Measurements from ENCODE around the gene CIT. TPM values are rescaled to one million over a fixed set of nuclear protein-coding genes. Genes with fewer than 3 reads are reported as not detected.

The CIT gene
- polyA plus RNA-seq, 1 experiment: 14.5 TPM

DNA sequence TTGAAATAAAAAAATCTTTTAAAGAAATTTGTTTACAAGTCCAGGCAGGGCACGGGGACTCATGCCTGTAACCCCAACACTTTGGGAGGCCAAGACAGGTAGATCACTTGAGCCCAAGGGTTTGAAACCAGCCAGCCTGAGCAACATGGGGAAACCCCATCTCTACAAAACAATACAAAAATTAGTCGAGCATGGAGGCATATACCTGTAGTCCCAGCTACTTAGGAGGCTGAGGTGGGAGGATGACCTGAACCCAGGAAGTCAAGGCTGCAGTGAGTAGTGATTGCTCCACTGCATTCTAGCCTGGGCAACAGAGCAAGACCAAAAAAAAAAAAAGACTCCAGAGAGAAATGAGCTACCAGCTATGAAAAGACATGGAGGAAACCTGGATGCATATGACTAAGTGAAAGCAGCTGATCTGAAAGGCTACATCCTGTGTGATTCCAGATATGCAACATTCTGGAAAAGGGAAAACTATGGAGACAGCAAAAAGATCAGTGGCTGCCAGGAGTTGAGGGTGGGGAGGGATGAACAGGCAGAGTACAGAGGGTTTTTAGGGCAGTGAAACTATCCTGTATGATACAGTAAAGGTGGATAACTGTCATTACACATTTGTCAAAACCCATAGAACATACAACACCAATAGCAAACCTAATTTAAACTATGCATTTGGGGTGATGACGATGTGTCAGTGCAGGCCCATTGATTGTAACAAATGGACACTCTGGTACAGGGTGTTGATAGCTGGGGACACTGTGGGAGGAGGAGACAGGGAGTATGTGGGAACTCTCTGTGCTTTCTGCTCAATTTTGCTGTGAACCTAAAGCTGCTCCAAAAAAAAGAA is 149.3 kb downstream of the CIT start:
- CTCF ChIA-PET: interaction anchor here (0.7 to 1.7 kb wide), 4 partner anchors 11 to 77 kb away, joined by 3 to 4 read pairs (median 4); no protein-coding TSS in a partner anchor

DNA sequence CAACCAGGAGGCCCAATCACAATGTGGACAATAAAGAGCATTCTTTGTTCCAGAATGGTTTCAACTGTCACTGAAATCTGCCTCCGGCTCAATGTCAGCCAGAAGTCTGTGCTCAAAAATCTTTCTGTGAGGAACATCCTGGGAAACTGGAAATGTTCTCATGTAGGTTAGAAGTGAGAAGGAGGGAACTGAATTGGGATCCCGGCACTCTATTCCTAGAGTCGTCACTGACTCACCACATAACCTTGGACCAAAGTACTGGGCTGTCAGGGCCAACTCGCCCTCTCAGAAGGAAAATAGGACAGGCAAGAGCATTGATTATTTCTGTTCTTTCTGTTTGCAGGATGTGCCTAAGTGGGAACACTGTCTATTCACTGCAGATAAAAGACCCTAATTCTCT is 151.6 kb downstream of the CIT start:
- no peaks in the 10 kb centered on the region for H3K36me3 ChIP-seq (ENCODE audit: control insufficient read depth, insufficient read depth, low read length)
- no peak overlapping the region for H3K4me3 ChIP-seq (ENCODE audit: low read depth, low read length)
- TF ChIP-seq, protein P1, sequence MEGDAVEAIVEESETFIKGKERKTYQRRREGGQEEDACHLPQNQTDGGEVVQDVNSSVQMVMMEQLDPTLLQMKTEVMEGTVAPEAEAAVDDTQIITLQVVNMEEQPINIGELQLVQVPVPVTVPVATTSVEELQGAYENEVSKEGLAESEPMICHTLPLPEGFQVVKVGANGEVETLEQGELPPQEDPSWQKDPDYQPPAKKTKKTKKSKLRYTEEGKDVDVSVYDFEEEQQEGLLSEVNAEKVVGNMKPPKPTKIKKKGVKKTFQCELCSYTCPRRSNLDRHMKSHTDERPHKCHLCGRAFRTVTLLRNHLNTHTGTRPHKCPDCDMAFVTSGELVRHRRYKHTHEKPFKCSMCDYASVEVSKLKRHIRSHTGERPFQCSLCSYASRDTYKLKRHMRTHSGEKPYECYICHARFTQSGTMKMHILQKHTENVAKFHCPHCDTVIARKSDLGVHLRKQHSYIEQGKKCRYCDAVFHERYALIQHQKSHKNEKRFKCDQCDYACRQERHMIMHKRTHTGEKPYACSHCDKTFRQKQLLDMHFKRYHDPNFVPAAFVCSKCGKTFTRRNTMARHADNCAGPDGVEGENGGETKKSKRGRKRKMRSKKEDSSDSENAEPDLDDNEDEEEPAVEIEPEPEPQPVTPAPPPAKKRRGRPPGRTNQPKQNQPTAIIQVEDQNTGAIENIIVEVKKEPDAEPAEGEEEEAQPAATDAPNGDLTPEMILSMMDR (IDR thresholded peaks at IDR 0.05; ENCODE audit: insufficient read depth, low read depth, low read length): no peak
- H3K27me3 ChIP-seq (ENCODE audit: control insufficient read depth, insufficient read depth, low read length): no peaks in the 10 kb centered on the region
- CTCF ChIA-PET: no interaction called here
- POLR2A ChIA-PET: interaction anchor here (0.6 kb wide), 1 partner anchor 1759 kb away, joined by 4 read pairs; no protein-coding TSS in a partner anchor
- DNase-seq (ENCODE audit: low read depth): no peak

More for the DNA sequence above, 149.3 kb downstream of the CIT start:
- TF ChIP-seq, protein P1 (IDR thresholded peaks at IDR 0.05; ENCODE audit: insufficient read depth, low read depth, low read length): no peak
- DNase-seq (ENCODE audit: low read depth): no peak
- Histone ChIP-seq H3K27me3 (ENCODE audit: control insufficient read depth, insufficient read depth, low read length) (no peaks in the 10 kb centered on the region), H3K36me3 (ENCODE audit: control insufficient read depth, insufficient read depth, low read length) (no peaks in the 10 kb centered on the region), H3K4me3 (ENCODE audit: low read depth, low read length) (no peak overlapping the region)
- POLR2A ChIA-PET: no interaction called here

DNA sequence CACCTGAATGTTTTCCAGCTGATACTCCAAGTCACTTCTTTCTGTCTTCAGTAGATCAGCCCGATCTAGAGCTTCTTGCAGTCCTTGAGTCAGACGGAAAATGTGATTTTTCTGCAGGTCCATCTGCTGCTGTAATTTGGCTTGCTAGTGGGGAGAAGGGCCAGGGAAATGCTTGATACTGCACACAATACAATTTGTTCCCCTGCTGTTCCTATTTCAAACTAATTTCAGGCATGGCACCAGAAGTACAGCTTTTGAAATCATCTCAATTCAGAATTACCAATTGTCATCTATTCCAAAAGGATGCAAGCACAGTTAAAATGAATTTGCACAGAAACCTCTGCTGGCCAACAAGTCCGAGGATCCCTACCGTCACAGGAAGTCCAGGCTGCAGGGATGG is 155.8 kb downstream of the CIT start:
- CTCF ChIA-PET: no interaction called here

DNA sequence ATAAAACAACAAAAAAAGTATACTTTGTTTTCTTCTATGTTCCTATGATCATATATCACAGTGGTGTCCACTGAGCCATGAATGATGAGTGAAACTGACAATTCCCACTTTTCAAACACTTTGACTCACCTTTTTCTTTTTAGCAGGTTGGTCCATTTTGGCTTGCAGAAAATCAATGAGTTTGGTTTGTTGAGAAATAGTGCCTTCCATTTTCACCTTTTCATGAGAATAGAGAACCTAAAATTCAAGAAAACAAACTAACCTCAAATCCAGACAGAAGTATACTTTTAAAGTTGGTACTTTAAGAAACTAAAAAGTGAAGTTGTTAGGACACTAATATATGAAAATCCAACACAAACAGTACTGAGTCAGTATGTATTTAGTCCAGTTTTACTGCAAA is 156.8 kb downstream of the CIT start:
- ChIA-PET CTCF (no interaction called here), POLR2A (no interaction called here)
- TF ChIP-seq, protein P1 (IDR thresholded peaks at IDR 0.05; ENCODE audit: insufficient read depth, low read depth, low read length): no peak
- no peaks in the 10 kb centered on the region for H3K27me3 ChIP-seq (ENCODE audit: control insufficient read depth, insufficient read depth, low read length)
- no peak for DNase-seq (ENCODE audit: low read depth)
- no peaks in the 10 kb centered on the region for H3K36me3 ChIP-seq (ENCODE audit: control insufficient read depth, insufficient read depth, low read length)
- no peak overlapping the region for H3K4me3 ChIP-seq (ENCODE audit: low read depth, low read length)

More for the DNA sequence above, 155.8 kb downstream of the CIT start:
- POLR2A ChIA-PET: no interaction called here
- no peak for DNase-seq (ENCODE audit: low read depth)
- Histone ChIP-seq H3K36me3 (ENCODE audit: control insufficient read depth, insufficient read depth, low read length) (no peaks in the 10 kb centered on the region), H3K4me3 (ENCODE audit: low read depth, low read length) (no peak overlapping the region), H3K27me3 (ENCODE audit: control insufficient read depth, insufficient read depth, low read length) (no peaks in the 10 kb centered on the region)
- TF ChIP-seq, protein P1 (IDR thresholded peaks at IDR 0.05; ENCODE audit: insufficient read depth, low read depth, low read length): no peak

DNA sequence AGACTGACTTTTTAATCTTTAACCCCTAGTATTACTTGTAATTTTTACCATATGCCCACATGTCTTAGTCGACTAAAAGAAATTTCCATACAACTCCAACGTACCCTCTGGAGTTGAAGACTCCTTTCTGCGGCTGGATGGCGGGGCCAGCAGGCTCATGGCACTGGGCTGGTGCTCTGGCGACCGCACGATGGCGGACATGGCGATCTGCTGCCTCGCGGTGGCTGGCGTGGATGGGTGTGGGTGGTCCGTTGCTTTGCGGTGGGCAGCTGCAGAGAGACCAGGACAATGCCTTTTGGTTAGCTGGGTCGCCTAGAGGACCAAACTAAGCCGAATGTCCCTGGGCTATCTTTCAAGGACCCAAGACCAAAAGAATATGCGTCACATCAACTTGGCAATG is 159.0 kb downstream of the CIT start:
- Histone ChIP-seq H3K36me3 (ENCODE audit: control insufficient read depth, insufficient read depth, low read length) (0 out of 2 replicates have a peak, but pooled peaks cover 3% of the 10 kb centered on the region), H3K4me3 (ENCODE audit: low read depth, low read length) (no peak overlapping the region), H3K27me3 (ENCODE audit: control insufficient read depth, insufficient read depth, low read length) (no peaks in the 10 kb centered on the region)
- DNase-seq (ENCODE audit: low read depth): no peak
- CTCF ChIA-PET: no interaction called here
- POLR2A ChIA-PET: no interaction called here
- TF ChIP-seq, protein P1 (IDR thresholded peaks at IDR 0.05; ENCODE audit: insufficient read depth, low read depth, low read length): no peak

All from BJ (cell line).